Prostate gland (tissue), 2 donors: ENCODE measurements around the gene MCM6.

Experiments
- POLR2A ChIP-seq: fragments of 450-650 bp; IDR thresholded peaks from one replicate; pipeline ENCODE4 v1.6.1; 2016; ENCODE audit warnings: antibody characterized with exemption, mild to moderate bottlenecking
- POLR2AphosphoS5 ChIP-seq: sonication (generic); formaldehyde crosslinking; IDR thresholded peaks from one replicate; pipeline ENCODE4 v1.6.1; 2017; ENCODE audit warnings: antibody characterized with exemption
- TF ChIP-seq, protein P1 (sequence below), 4 experiments: fragments of 200-600 bp in 2 of 4; fragments of 450-650 bp in 2 of 4; sonication (generic) in 2 of 4; IDR thresholded peaks; 1 replicate in 3 of 4; 2 replicates in 1 of 4; pipeline ENCODE4 v1.5.1; 2016 to 2019; ENCODE audit warnings: antibody characterized with exemption in 4 of 4, mild to moderate bottlenecking in 2 of 4, moderate library complexity in 2 of 4

GRCh38 chr2:135916207-135916606 lies 40.0 kb upstream of the MCM6 start:
- TF ChIP-seq, protein P1, sequence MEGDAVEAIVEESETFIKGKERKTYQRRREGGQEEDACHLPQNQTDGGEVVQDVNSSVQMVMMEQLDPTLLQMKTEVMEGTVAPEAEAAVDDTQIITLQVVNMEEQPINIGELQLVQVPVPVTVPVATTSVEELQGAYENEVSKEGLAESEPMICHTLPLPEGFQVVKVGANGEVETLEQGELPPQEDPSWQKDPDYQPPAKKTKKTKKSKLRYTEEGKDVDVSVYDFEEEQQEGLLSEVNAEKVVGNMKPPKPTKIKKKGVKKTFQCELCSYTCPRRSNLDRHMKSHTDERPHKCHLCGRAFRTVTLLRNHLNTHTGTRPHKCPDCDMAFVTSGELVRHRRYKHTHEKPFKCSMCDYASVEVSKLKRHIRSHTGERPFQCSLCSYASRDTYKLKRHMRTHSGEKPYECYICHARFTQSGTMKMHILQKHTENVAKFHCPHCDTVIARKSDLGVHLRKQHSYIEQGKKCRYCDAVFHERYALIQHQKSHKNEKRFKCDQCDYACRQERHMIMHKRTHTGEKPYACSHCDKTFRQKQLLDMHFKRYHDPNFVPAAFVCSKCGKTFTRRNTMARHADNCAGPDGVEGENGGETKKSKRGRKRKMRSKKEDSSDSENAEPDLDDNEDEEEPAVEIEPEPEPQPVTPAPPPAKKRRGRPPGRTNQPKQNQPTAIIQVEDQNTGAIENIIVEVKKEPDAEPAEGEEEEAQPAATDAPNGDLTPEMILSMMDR (IDR thresholded peaks at IDR 0.05), result peak in 3 of 4 experiments; percentile 57 to 63 (median 62)
- no peak for TF ChIP-seq POLR2A
- no peak for TF ChIP-seq POLR2AphosphoS5
